Measurements from ENCODE around the gene SLC9A6. TPM values are rescaled to one million over a fixed set of nuclear protein-coding genes. Genes with fewer than 3 reads are reported as not detected.

The SLC9A6 gene
- total and polyA plus RNA-seq, 9 of the 15 experiments (the other 6 are each of a cell fraction or from before 2014, with no cell fraction given) = 3.7 to 13.9 (median 9.9) TPM

DNA sequence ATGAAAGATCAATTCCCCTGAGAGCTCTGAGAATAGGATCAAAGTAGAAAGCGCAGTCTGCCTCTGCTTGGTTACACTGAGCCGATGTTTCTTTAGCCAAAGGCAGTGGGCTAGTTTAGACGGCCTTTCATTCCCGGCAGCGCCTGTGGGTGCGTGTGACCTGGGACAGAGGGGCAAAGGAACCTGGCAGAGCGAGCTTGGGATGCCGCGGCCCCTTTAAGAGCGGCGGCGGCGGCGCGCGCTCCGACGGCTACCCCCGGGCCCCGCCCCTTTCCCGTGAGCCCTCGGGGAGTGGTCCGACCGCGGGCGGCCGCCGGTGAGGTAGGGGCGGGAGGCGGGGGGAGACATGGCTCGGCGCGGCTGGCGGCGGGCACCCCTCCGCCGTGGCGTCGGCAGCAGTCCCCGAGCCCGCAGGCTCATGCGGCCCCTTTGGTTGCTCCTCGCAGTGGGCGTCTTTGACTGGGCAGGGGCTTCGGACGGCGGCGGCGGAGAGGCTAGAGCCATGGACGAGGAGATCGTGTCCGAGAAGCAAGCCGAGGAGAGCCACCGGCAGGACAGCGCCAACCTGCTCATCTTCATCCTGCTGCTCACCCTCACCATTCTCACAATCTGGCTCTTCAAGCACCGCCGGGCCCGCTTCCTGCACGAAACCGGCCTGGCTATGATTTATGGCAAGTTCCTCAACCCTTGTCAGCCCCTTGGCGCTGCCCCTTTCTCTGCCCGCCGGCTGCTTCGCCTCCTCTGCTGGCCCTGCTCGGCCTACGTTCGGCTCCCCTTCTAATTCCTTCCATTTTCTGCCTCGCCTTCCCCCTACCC lies at the start of gene SLC9A6 (continued):
- no peak for TF ChIP-seq E2F5 (CRISPR knock-in tag; IDR thresholded peaks at IDR 0.05)
- TF ChIP-seq ZNF253 (CRISPR knock-in tag; conservative IDR thresholded peaks at IDR 0.05) = no peak
- TF ChIP-seq PML (IDR thresholded peaks at IDR 0.05; ENCODE audit: low read length) = no peak
- TF ChIP-seq U2AF2 (optimal IDR thresholded peaks at IDR 0.05; ENCODE audit: low read depth, low read length) = no peak
- TF ChIP-seq GABPA (tag; conservative IDR thresholded peaks at IDR 0.05; ENCODE audit: low read depth) = 0 out of 2 replicates have a peak, but pooled peaks have one; percentile 11
- TF ChIP-seq, protein P1, sequence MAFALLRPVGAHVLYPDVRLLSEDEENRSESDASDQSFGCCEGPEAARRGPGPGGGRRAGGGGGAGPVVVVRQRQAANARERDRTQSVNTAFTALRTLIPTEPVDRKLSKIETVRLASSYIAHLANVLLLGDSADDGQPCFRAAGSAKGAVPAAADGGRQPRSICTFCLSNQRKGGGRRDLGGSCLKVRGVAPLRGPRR (CRISPR knock-in tag; IDR thresholded peaks at IDR 0.05) = no peak
- TF ChIP-seq MGA (IDR thresholded peaks at IDR 0.05) = no peak
- TF ChIP-seq NR2C2 (CRISPR knock-in tag; IDR thresholded peaks at IDR 0.05) = no peak
- TF ChIP-seq NR2C2 (tag; IDR thresholded peaks at IDR 0.05) = no peak
- no peak for TF ChIP-seq TCF7 (IDR thresholded peaks at IDR 0.05; ENCODE audit: borderline replicate concordance)
- TF ChIP-seq EP400 (IDR thresholded peaks at IDR 0.05) = peak; percentile 28; the same call in 1 of the 2 replicates
- TF ChIP-seq ZNF184 (CRISPR knock-in tag; IDR thresholded peaks at IDR 0.05) = no peak
- TF ChIP-seq DPF2 (IDR thresholded peaks at IDR 0.05) = 0 out of 2 replicates have a peak, but pooled peaks have one; percentile 2
- TF ChIP-seq ZNF77 (CRISPR knock-in tag; IDR thresholded peaks at IDR 0.05) = no peak
- TF ChIP-seq ZNF507 (tag; conservative IDR thresholded peaks at IDR 0.05) = no peak
- no peak for TF ChIP-seq ZNF79 (CRISPR knock-in tag; IDR thresholded peaks at IDR 0.05; ENCODE audit: low read depth)
- TF ChIP-seq ZNF444 (CRISPR knock-in tag; IDR thresholded peaks at IDR 0.05) = no peak

Data from K562 (cell line).